Thoracic aorta (tissue), 2 donors: ENCODE results near the gene BBS4. TPM values are rescaled to one million over a fixed set of nuclear protein-coding genes. Genes with fewer than 3 reads are reported as not detected.
"Not testable (repeated sequence)": the region's sequence is repeated elsewhere in the genome, so short reads cannot be mapped to it uniquely, and the experiment has no call there.

Experiments used
- ATAC-seq: fragments of 150-250 bp; one replicate; pipeline ENCODE4 v1.8.0; 2017; ENCODE audit warnings: low read depth; ENCODE audit not compliant: insufficient number of reproducible peaks, low FRiP score
- DNase-seq: peaks from one replicate; pipeline ENCODE4 v3.0.0-alpha.2; 2020; ENCODE audit warnings: low spot score
- H3K27ac ChIP-seq, 2 donors: fragments of 200-600 bp; sonication (generic); 1 replicate in 1 of 2; 2 replicates in 1 of 2; pipeline ENCODE4 v1.5.1; 2016; ENCODE audit warnings: mild to moderate bottlenecking in 2 of 2, moderate library complexity in 2 of 2
- H3K27me3 ChIP-seq: fragments of 200-600 bp; sonication (generic); replicated peaks from 2 replicates; pipeline ENCODE4 v1.6.0; 2016; ENCODE audit warnings: mild to moderate bottlenecking; ENCODE audit not compliant: insufficient read depth
- H3K36me3 ChIP-seq: fragments of 200-600 bp; sonication (generic); one replicate; pipeline ENCODE4 v1.5.1; 2016
- H3K4me1 ChIP-seq, 2 donors: fragments of 200-600 bp; sonication (generic); 1 replicate in 1 of 2; 2 replicates in 1 of 2; pipeline versions ENCODE4 v1.5.1 to v1.6.0; 2016; ENCODE audit warnings: low read depth in 2 of 2, mild to moderate bottlenecking in 1 of 2; ENCODE audit not compliant: control insufficient read depth in 1 of 2
- H3K4me3 ChIP-seq: fragments of 200-600 bp; sonication (generic); 2 replicates; pipeline ENCODE4 v1.5.1; 2016; ENCODE audit warnings: mild to moderate bottlenecking
- H3K9me3 ChIP-seq: fragments of 200-600 bp; sonication (generic); 2 replicates; pipeline ENCODE4 v1.5.1; 2016
- CTCF ChIP-seq: fragments of 200-600 bp; sonication (generic); IDR thresholded peaks from one replicate; pipeline ENCODE4 v1.5.1; 2019; ENCODE audit warnings: antibody characterized with exemption
- total RNA-seq, 2 donors: library from RNA; depleted of rRNA; stranded (reverse); fragments of >200 nt; gene quantifications; one replicate each; pipeline versions ENCODE4 v1.1.0 to v1.2.3, GENCODE V29; 2016

BBS4 gene
- 10 to 100 TPM; 22.1 to 22.6 TPM for total RNA-seq

GRCh38 chr15:72685925-72686794 is at the start of gene BBS4, which contains the start of gene HIGD2B:
Gene BBS4, plus strand, starts transcription at chr15:72686207. Its CDS starts 21 bp downstream, at chr15:72686228.
Gene HIGD2B, minus strand, starts transcription at chr15:72686182. Its CDS starts 9,808 bp downstream, at chr15:72676374.
- peak within 1 kb of the TSS; percentile 75 for H3K4me3 ChIP-seq
- DNase-seq = peak; percentile 64
- no peaks in the 10 kb centered on the region for H3K36me3 ChIP-seq
- H3K9me3 ChIP-seq = no peaks in the 10 kb centered on the region
- peak within 1 kb of the TSS; percentile 86 to 87 for H3K27ac ChIP-seq
- peak; percentile 79 for ATAC-seq
- H3K27me3 ChIP-seq = no peaks in the 10 kb centered on the region
- peaks cover 0 to 17% of the 10 kb centered on the region in 2 donors for H3K4me1 ChIP-seq
- no peak for TF ChIP-seq CTCF

GRCh38 chr15:72636519-72637282 is 49.3 kb upstream of the BBS4 start:
- peak overlapping the region; percentile 65 for H3K4me3 ChIP-seq
- not testable (repeated sequence) for H3K36me3 ChIP-seq, H3K4me1 ChIP-seq, H3K27me3 ChIP-seq, H3K27ac ChIP-seq, H3K9me3 ChIP-seq
- ATAC-seq = peak; percentile 52
- DNase-seq = peak; percentile 21

DNA sequence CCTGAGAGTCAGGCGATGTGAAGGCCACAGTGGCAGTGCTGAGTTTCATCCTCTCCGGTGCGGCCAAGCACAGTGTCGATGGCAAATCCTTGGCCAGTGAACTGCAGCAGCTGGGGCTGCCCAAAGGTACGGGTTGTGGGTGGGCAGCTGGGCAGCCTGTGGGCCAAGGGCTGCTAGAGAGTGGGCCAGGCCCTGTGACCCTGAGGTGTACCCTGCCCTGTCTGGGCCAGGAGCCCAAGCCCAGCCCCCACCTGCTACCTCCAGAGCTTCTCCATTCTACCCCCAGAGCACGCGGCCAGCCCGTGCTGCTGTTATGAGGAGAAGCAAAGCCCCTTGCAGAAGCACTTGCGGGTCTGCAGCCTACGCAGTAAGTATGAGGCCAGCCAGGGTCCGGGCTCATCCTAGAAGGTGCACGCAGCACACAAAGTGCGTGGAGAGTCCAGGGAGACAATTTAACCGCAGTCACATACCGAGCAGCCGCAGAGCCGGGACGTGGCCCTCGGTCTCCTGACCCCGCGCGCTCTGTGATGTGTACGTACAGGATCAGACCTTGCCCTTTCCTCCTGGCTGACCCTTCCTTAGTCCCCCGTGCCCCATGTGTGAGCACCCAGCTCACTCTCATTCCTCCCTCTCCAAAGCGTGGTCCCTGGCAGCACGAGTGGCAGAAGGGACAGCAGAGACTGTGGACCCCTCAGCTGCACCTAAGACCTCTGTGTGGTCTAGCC is 46.1 kb upstream of the BBS4 start:
- H3K36me3 ChIP-seq, DNase-seq, H3K4me3 ChIP-seq, H3K27me3 ChIP-seq, H3K27ac ChIP-seq, H3K9me3 ChIP-seq, ATAC-seq, H3K4me1 ChIP-seq: not testable (repeated sequence)

- ATAC-seq, H3K4me3 ChIP-seq, H3K36me3 ChIP-seq, DNase-seq, H3K27me3 ChIP-seq, H3K27ac ChIP-seq, H3K4me1 ChIP-seq, H3K9me3 ChIP-seq: not testable (repeated sequence)
Observed at GRCh38 chr15:72642271-72642670, 43.7 kb upstream of the BBS4 start.

- not testable (repeated sequence) for DNase-seq, H3K27ac ChIP-seq, H3K9me3 ChIP-seq, ATAC-seq, H3K36me3 ChIP-seq, H3K4me3 ChIP-seq, H3K27me3 ChIP-seq, H3K4me1 ChIP-seq
Observed at GRCh38 chr15:72648631-72649253, 37.3 kb upstream of the BBS4 start.

- not testable (repeated sequence) for H3K4me1 ChIP-seq
Observed at GRCh38 chr15:72654397-72654796, 31.6 kb upstream of the BBS4 start, which contains the start of gene GOLGA6B. Gene GOLGA6B, plus strand, starts transcription at chr15:72654697. Its CDS starts 41 bp downstream, at chr15:72654738.

DNA sequence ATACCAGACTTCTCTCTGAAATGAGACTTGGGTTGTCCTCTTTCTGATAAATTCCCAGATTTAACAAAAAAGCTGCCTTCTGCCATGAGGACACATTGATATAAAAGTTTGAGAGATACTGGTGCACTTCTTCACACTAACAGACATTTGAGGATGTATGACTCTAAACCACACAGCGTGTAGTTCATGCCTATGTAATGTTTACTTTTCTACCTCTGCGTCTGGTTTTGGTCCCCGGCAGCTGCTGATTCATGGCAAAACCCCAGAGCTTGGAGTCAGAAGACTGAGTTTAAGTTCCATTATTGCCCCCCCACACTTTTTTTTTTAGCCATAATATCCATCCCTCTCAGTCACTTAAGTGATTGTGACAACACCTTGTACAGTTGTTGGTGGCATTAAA is 30.0 kb upstream of the BBS4 start:
- not testable (repeated sequence) for H3K36me3 ChIP-seq, H3K27me3 ChIP-seq, H3K4me3 ChIP-seq, ATAC-seq, H3K9me3 ChIP-seq, H3K27ac ChIP-seq, H3K4me1 ChIP-seq, DNase-seq

More at GRCh38 chr15:72654397-72654796, 31.6 kb upstream of the BBS4 start, which contains the start of gene GOLGA6B:
- DNase-seq, H3K27me3 ChIP-seq, H3K36me3 ChIP-seq, H3K4me3 ChIP-seq, H3K27ac ChIP-seq, ATAC-seq, H3K9me3 ChIP-seq: not testable (repeated sequence)

- not testable (repeated sequence) for DNase-seq, H3K36me3 ChIP-seq, H3K9me3 ChIP-seq, H3K27me3 ChIP-seq, H3K4me3 ChIP-seq, H3K4me1 ChIP-seq, ATAC-seq, H3K27ac ChIP-seq
Observed at GRCh38 chr15:72661081-72661480, 24.9 kb upstream of the BBS4 start.

- not testable (repeated sequence) for DNase-seq, H3K4me1 ChIP-seq, H3K27me3 ChIP-seq, H3K9me3 ChIP-seq, H3K4me3 ChIP-seq, H3K36me3 ChIP-seq, ATAC-seq, H3K27ac ChIP-seq
Observed at GRCh38 chr15:72663931-72664330, 22.1 kb upstream of the BBS4 start.

GRCh38 chr15:72665706-72666105 is 20.3 kb upstream of the BBS4 start:
- DNase-seq, H3K27ac ChIP-seq, ATAC-seq, H3K4me3 ChIP-seq, H3K27me3 ChIP-seq, H3K4me1 ChIP-seq, H3K9me3 ChIP-seq, H3K36me3 ChIP-seq: not testable (repeated sequence)
